M059J (cell line): Measurements from ENCODE around the gene CACNA1B. TPM values are rescaled to one million over a fixed set of nuclear protein-coding genes. Genes with fewer than 3 reads are reported as not detected.

ENCODE experiments used
- DNase-seq: peaks from one replicate; pipeline ENCODE4 v3.0.0-alpha.2; 2012; ENCODE audit warnings: low read depth
- total RNA-seq: library from RNA; depleted of rRNA; stranded (reverse); fragments of >200 nt; shearing (Covaris generic); gene quantifications from 2 replicates; pipeline ENCODE4 v1.2.3, GENCODE V29; 2014

Gene CACNA1B
- total RNA-seq, 1 experiment from 2014 or later, result not detected

DNA sequence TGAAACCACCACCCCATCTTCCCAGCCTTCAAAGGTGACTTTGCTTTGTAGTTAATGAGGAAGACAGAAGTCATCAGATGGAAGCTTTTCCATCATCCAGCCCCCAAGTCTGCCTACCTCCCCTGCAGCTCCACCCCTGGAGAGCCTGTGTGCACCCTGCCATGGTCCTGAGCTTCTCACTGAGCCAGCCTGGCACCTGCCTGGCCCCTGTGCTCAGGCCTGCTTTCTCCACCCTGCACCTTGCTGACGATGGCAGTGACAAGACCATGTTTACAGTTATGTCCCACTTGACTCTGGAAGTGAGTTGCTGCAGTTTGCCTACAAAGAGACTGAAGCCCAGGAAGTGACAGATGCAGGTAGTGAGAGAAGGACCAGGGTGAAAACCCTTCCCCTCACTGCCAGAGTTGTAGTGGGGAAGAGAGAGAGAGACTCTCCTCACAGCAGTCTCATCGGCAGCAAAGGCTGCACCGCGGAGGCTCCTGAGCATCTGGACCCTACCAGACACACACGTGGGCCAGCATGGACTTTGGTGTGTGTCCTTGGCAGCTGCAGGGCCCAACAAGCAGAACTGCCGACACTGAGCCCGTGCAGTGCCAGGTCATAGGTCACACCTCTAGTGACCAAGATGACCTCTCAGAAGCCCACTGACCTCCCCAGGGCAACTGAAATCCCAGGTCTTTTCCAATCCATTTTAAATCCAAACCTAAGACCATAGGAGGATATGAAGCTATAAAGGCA, 107.1 kb downstream of the CACNA1B start:
- no peak for DNase-seq

GRCh38 chr9:137985637-137986071, 108.1 kb downstream of the CACNA1B start:
- no peak for DNase-seq

- no peak for DNase-seq
Observed at GRCh38 chr9:137986268-137987099, 108.9 kb downstream of the CACNA1B start.

DNA sequence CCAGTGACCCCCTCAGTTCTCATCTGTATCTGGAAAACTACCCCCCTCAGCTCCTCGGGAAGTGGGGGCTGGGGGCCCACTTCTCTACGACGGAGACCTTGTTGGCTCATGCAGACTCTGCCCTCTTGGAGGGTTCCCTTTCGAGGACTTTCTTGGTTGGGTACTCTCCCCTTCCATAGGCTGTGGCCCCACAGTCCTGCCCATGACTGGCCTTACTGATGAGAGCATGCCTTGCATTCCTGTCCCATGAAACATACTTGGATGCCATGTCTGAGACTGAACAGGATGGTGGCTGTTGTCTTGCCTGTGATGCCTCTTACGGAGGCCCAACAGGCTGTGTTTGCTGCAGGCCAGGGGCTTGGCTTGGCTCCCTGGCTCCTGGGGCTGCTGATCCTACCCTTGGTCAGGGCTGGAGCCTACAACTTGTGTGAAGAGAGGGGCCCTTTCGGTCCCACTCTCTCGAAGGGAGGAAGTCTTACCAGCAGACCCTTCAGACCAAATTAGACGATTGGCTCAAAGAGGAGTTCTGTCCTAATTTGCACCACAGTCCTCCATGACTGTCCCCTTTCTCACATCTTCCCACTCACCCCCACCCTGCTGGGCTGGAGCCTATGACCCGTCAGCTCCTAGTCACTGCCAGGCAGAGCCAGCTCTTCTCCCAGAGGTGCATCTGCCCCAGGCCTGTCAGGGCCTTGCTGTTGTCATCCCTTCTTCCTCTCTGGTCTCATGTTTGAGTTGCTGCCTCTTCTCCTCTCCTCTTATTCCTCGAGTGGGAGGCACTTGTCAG, 109.9 kb downstream of the CACNA1B start:
- DNase-seq, result peak; percentile 28

GRCh38 chr9:137988051-137988450, 110.5 kb downstream of the CACNA1B start:
- DNase-seq, result no peak

DNA sequence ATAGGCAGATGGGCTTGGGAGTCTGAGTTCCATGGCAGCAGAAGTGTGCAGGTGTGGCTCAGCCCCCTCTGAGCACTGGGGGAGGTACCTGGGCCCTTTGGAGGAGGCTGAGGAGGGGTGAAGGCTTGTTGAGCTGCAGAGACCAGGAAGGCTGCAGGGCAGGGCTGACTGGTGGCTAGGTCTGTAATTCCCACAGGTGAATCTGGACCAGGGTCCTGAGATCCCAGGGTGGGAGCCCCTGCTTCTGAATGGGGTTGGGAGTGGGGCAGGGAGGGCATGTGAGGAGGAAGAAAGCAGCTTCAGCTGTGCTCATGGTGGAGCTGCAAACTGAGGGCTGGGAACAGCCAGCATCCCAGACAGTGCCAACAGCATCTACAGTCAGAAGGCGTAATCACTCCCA, 111.1 kb downstream of the CACNA1B start:
- no peak for DNase-seq

DNA sequence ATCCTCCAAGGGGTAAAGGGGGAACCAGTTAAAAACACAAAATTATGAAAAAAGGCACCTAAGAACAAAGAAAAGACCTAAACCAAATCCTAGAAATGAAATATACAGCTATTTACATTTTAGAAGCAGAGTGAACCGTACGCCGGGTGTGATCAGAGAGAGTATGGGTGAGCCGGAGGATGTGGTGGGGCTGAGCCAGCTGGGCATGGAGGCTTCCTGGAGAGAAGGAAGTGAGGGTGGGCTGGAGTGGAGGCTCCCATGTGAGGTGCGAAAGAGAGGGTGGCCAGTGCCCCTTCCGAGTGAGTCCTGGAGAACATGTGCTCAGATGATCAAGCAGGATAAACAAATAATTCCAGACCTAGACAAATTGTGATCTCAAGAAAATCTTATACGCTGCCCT, 111.6 kb downstream of the CACNA1B start:
- DNase-seq, result no peak

DNA sequence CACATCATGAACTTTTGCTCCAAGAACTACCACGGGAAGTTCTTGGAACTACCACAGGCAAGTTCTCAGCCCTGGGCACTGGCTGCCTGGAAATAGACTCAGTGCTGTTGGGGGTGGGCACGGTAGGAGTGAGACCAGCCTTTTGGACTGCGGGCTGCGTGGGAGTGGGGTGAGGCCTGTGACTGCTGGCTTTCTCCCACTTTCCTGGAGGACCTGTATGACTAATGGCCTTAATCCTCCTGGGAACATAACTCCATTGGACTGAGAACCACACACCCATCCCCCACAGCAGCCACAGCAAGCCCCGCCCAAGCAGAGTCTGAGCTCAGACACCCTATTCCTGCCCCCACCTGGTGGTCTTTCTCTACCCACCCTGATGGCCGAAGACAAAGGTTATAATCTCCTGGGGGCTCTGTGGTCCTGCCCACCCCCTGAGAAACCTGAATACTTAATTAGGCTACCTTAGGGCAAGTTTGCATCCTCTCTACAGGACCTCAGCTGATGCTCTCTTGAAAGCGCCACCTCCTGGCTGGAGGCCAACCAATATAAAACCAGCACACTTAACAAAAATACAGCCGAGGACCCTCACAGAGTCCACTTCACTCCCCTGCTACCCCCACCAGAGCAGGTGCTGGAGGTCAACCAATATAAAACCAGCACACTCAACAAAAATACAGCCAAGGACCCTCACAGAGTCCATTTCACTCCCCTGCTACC, 112.6 kb downstream of the CACNA1B start:
- DNase-seq, result peak; percentile 15

GRCh38 chr9:138003485-138004190, 126.1 kb downstream of the CACNA1B start:
- no peak for DNase-seq

DNA sequence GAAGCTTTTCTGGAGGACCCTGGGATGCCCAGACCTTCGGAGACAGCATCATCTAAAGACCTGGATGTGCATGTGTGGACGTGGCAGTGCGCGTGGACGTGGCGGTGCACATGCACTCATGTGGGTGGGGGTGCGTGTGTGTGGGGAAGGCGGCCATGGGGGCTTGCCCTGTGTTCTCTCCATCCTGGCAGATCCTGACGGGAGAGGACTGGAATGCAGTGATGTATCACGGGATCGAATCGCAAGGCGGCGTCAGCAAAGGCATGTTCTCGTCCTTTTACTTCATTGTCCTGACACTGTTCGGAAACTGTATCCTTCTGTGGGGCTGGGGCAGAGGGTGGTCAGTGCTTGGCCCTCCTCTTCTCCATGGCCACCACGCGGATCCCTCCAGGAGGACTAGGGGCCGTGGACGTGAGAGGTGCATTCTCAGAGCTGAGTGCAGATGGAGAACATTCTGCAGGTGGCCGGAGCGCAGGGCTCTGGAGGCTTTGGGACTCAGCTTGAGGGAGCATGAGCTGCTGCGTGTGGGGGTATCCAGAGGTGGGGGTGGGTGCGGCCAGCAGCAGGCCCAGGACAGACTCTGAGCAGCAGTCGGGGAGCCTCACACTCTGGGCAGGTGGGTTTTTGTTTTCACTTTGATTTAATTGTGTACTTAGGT, 129.1 kb downstream of the CACNA1B start:
- no peak for DNase-seq

DNA sequence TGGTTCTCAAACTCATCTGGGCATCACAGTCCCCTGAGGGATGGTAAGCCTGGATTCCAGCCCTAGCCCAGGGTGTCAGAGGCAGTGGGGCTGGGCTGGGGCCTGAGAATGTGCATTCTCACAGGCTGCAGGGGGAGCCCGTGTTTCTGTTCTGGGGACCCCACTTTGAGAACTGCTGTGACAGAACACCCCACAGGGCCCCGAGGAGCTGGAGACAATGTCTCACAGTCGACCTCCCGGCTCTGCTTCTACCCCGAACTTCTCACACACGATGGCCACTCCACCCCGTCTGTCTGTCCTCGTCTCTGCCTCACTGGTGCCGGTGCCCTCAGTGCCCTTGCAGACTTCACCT, 130.0 kb downstream of the CACNA1B start:
- DNase-seq, result no peak

DNA sequence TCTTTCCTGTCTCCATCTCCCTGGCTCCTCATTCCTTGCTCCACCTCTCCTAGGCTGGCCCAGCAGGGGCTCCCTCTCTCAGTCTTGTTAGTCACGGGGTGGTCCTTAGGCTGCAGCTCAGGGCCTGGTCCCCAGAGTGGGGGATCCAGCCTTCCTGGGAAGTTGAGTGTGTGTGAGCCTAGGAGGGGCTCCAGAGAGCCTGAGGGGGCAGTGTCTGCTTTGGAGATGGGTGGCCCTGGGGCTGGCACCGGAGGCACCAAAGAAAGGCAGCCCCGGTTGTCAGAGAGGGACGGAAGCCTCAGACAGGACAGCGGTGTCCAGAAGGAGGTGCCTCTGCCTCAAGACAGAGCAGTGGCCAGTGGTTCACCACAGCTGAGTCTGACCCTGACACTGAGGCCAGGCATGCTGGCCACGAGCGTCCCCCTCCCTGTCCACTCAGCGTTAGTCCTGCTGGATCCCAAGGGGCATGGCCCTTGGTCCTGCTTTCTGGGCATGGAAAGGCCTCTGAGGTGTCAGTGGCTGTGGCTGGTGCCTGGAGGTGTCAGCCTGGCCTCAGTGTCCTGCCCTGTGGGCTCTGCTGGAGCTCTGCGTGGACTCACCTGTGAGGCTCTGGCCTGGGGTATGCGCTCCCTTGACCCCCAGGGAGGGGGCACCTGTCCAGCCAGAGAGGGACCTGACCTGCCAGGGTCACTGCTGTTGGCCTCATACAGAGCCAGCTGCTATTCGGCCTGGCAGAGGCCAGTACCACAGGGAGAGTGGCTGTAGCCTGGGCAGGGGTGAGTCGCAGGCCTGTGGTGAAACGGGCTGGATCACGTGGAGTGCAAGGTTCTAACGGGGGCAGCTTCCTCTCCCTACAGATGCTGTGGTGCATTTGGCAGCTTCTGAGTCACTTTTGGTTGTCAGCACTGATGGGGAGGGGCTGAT, 130.6 kb downstream of the CACNA1B start:
- DNase-seq, result peak; percentile 30

DNA sequence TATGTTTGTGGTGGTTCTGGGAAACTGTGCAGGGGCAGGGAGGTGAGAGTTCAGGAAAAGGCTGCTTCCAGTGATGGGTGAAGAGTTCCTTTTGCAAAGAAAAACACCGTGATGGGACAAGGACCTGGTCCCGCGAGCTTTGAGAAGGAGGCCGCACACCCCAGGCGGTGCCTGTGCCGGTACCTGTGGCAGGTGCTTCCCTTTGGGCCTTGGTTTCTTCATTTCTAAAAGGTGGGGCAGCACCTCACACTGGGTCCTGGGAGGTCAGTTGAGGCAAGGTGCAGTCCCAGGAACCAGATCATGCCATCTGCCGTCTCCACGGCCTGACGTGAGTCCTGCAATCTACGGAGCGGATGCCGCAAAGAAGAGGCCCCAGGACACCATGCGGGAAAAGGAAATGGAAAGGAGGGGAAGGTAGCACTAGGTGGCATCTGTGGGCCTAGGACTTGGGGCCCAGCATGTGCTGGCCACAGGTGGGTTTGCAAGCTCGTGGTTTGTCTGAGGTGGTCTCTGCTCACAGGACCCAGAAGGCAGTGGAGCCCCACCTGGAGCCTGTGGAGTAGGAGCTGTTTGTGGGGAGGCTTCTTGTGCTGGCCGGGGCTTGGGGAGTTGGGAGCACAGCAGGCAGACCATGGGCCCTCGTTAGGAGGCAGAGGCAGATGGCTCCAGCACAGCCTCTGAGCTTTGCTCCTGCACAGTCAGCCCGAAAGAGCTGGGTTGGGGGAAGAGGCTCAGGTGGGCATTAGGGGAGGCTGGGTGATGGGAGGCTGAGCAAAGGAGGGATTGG, 131.6 kb downstream of the CACNA1B start:
- DNase-seq, result no peak

- no peak for DNase-seq
Observed at GRCh38 chr9:138009803-138010690, 132.5 kb downstream of the CACNA1B start.

DNA sequence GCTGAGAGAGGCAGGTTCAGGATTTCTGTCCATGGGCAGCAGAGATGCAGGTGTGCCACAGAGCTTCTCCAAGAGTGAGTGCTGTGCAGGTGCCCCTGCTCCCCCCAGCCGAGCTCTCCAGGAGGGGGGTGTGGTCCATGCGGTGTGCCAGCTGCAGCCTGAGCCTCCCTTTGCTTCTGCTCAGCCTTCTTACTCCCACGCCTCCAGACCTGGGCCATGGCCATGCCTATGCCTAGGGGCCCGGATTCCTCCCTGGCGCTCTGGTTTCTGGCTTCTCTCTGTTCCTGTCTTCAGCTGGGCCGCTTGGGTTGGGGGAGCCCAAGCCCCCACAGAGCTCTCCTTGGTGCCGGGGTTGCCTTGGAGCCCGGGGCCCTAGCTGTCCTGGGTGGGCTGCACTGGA, 133.3 kb downstream of the CACNA1B start:
- no peak for DNase-seq

GRCh38 chr9:138011951-138012500, 134.4 kb downstream of the CACNA1B start:
- no peak for DNase-seq

DNA sequence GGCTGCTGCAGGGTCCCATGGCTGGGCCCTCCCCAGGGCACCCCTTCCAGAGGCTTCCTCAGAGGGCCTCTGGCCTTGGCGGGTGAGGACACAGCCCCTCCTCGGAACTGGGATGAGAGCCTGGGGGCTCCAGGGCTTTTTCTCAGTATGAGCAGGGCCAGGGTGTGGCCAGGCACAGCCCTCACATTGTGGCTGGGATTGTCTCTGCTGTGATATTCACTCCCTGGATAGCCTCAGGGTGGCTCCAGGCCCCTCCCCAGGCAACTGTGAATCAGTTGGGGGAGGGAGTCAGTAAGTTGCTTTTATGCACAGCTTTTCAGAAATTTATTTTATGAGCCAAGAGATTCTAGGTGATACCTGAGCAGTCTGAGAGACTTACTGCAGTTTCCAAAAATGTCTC, 135.7 kb downstream of the CACNA1B start:
- no peak for DNase-seq
